Naive thymus-derived CD4-positive, alpha-beta T cell (primary cell): Measurements from ENCODE around the gene OPN4. TPM values are rescaled to one million over a fixed set of nuclear protein-coding genes. Genes with fewer than 3 reads are reported as not detected.

Source experiments
- ATAC-seq: fragments of 150-1000 bp; cut with Tn5 transposase; 2 replicates; pipeline ENCODE4 v1.10.0; 2021; ENCODE audit warnings: mild to moderate bottlenecking, moderate library complexity
- CTCF ChIA-PET: fragments of 350-600 bp; sonication (Branson Sonifier 250); formaldehyde crosslinking; loops from one replicate; lab custom pipeline; 2021; ENCODE audit warnings: antibody characterized with exemption; lab: Charles Lee
- POLR2A ChIA-PET: fragments of 350-600 bp; sonication (Branson Sonifier 250); formaldehyde crosslinking; loops from one replicate; lab custom pipeline; 2021; ENCODE audit warnings: antibody characterized with exemption, inconsistent platforms; lab: Charles Lee
- DNase-seq, 9 donors: peaks; one replicate each; pipeline versions ENCODE4 v3.0.0 to v3.0.0-alpha.2; 2020 to 2022; ENCODE audit warnings: mixed read lengths in 1 of 9
- H3K27ac ChIP-seq: one replicate; pipeline ENCODE4 v1.7.0; 2013; ENCODE audit warnings: mild to moderate bottlenecking, low read depth, low read length, moderate library complexity
- H3K27me3 ChIP-seq, 2 donors: one replicate each; pipeline ENCODE4 v1.7.0; 2013; ENCODE audit warnings: low read length in 2 of 2, mild to moderate bottlenecking in 2 of 2, moderate library complexity in 2 of 2; ENCODE audit not compliant: control insufficient read depth in 2 of 2, insufficient read depth in 2 of 2
- H3K36me3 ChIP-seq, 3 experiments: 1 replicate in 2 of 3; 2 replicates in 1 of 3; pipeline ENCODE4 v1.7.0; 2013; ENCODE audit warnings: low read length in 3 of 3, mild to moderate bottlenecking in 3 of 3, moderate library complexity in 1 of 3; ENCODE audit not compliant: insufficient read depth in 3 of 3, control insufficient read depth in 2 of 3
- H3K4me1 ChIP-seq, 2 donors: one replicate each; pipeline ENCODE4 v1.7.0; 2013; ENCODE audit warnings: low read length in 2 of 2, mild to moderate bottlenecking in 2 of 2, moderate library complexity in 1 of 2; ENCODE audit not compliant: control insufficient read depth in 2 of 2, insufficient read depth in 2 of 2
- H3K4me3 ChIP-seq: 2 replicates; pipeline ENCODE4 v1.7.0; 2013; ENCODE audit warnings: mild to moderate bottlenecking, low read length
- H3K9me3 ChIP-seq, 3 experiments: 1 replicate in 2 of 3; 2 replicates in 1 of 3; pipeline ENCODE4 v1.7.0; 2013; ENCODE audit warnings: low read length in 3 of 3; ENCODE audit not compliant: control insufficient read depth in 2 of 3
- H3K27ac Mint-ChIP-seq, 9 donors: one replicate each; pipeline ENCODE4 v1.8.0; 2020 to 2022; ENCODE audit warnings: mixed read lengths in 9 of 9, mild to moderate bottlenecking in 8 of 9, moderate library complexity in 5 of 9, inconsistent platforms in 2 of 9
- H3K27me3 Mint-ChIP-seq, 5 donors: one replicate each; pipeline ENCODE4 v1.8.0; 2021 to 2022; ENCODE audit warnings: mixed read lengths in 5 of 5, mild to moderate bottlenecking in 1 of 5
- H3K36me3 Mint-ChIP-seq, 5 donors: one replicate each; pipeline ENCODE4 v1.8.0; 2020 to 2022; ENCODE audit warnings: mixed read lengths in 5 of 5, mild to moderate bottlenecking in 3 of 5, inconsistent platforms in 1 of 5
- H3K4me1 Mint-ChIP-seq, 7 donors: one replicate each; pipeline ENCODE4 v1.8.0; 2020 to 2022; ENCODE audit warnings: mixed read lengths in 7 of 7, mild to moderate bottlenecking in 3 of 7, inconsistent platforms in 1 of 7
- H3K4me3 Mint-ChIP-seq, 10 donors: one replicate each; pipeline ENCODE4 v1.8.0; 2020 to 2022; ENCODE audit warnings: mild to moderate bottlenecking in 10 of 10, mixed read lengths in 10 of 10, moderate library complexity in 6 of 10, inconsistent platforms in 2 of 10
- H3K9me3 Mint-ChIP-seq, 11 donors: one replicate each; pipeline ENCODE4 v1.8.0; 2020 to 2022; ENCODE audit warnings: mixed read lengths in 11 of 11, mild to moderate bottlenecking in 4 of 11, inconsistent platforms in 1 of 11, moderate library complexity in 1 of 11
- intact Hi-C, 2 donors: fragments of 100-400 bp; cut with micrococcal nuclease; formaldehyde crosslinking; loops; one replicate each; pipeline ENCODE4 v1.15.1; 2023
- polyA plus RNA-seq, 2 donors: library from polyadenylated mRNA; unstranded; fragments of 300-500 nt; fragmentation: Illumina TruSeq; gene quantifications; one replicate each; pipeline ENCODE4 v1.2.3, GENCODE V29; 2021
- total RNA-seq, 6 experiments: library from RNA in 5 of 6; stranded (reverse) in 5 of 6; gene quantifications; 1 replicate in 5 of 6; 2 replicates in 1 of 6; pipeline ENCODE4 v1.2.3 and lab custom pipeline; 2021 to 2026

Gene OPN4
- total RNA-seq (not detected), polyA plus RNA-seq (not detected), total RNA-seq (lab: John Stamatoyannopoulos, UW) (not detected)

DNA sequence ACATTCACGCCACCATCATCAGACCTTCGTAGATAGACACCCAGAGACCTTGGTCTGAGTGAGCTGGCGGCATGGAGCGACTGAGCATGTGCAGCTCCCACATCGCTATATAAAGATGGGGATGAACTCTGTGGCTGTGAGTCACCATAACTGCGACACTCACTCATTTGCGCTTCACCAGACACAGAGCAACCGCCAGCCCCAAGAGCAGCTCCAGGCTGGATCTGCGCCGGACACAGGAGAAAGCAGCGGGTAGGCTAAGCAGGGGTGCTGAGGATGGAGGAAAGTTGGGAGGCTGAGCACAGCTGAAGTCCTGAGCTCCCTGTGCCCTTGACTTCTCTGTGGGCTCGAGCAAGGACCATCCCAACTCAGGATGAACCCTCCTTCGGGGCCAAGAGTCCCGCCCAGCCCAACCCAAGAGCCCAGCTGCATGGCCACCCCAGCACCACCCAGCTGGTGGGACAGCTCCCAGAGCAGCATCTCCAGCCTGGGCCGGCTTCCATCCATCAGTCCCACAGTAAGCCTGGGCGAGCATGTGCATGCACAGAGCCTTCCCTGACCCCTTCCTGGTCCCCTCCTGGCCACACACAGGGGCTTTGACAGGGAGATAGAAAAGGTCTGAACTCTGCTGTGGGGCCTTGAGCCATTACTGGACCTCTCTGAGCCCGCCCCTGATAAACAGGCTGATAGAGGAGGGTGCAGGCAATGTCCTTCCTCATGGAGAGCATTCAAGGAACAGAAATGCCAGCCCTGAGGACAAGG, at the start of gene OPN4:
Gene OPN4, plus strand, starts transcription at position 137 of the 762 bp plus-strand sequence. Its CDS starts 237 bp downstream, at position 374.
- H3K4me3 ChIP-seq, result no peak within 1 kb of the TSS
- CTCF ChIA-PET, result no interaction called here
- no peaks in the 10 kb centered on the region for H3K9me3 ChIP-seq
- H3K4me1 Mint-ChIP-seq, result peaks cover 0 to 5% (median 0%) of the 10 kb centered on the region in 7 donors
- H3K27ac ChIP-seq, result no peak within 1 kb of the TSS
- no peaks in the 10 kb centered on the region for H3K9me3 Mint-ChIP-seq
- H3K27me3 Mint-ChIP-seq, result peaks cover 0 to 6% (median 0%) of the 10 kb centered on the region in 5 donors
- intact Hi-C loops, result no loop called here
- no peak for ATAC-seq
- POLR2A ChIA-PET, result no interaction called here
- H3K27me3 ChIP-seq, result no peaks in the 10 kb centered on the region
- H3K36me3 Mint-ChIP-seq, result no peaks in the 10 kb centered on the region
- no peak within 1 kb of the TSS for H3K27ac Mint-ChIP-seq
- no peak within 1 kb of the TSS for H3K4me3 Mint-ChIP-seq
- H3K36me3 ChIP-seq, result no peaks in the 10 kb centered on the region
- no peak for DNase-seq
- no peaks in the 10 kb centered on the region for H3K4me1 ChIP-seq

DNA sequence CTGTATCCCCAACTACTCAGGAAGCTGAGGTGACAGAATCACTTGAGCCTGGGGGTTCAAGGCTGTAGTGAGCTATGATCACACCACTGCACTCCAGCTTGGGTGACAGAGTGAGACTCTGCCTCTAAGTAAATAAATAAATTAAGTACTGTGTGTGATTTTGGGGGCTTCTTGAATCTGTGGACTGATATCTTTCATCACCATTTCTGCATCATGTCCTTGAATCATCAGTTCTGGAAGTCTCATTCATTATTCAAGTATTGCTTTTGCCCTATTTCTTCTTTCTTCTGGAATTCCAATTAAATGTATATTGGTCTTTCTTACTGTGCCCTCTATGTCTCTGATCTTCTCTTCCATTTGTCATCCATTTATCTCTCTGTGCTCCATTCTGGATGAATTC, 46.7 kb upstream of the OPN4 start:
- no peak overlapping the region for H3K4me3 ChIP-seq
- no peaks in the 10 kb centered on the region for H3K27me3 ChIP-seq
- no peak for ATAC-seq
- H3K4me1 ChIP-seq, result no peaks in the 10 kb centered on the region
- H3K36me3 Mint-ChIP-seq, result peaks cover 0 to 7% (median 4%) of the 10 kb centered on the region in 5 donors
- no peak overlapping the region for H3K4me3 Mint-ChIP-seq
- ChIA-PET CTCF (no interaction called here), POLR2A (no interaction called here)
- no peaks in the 10 kb centered on the region for H3K9me3 ChIP-seq
- DNase-seq, result no peak
- no peak overlapping the region for H3K27ac ChIP-seq
- peaks cover 0 to 17% (median 9%) of the 10 kb centered on the region in 11 donors for H3K9me3 Mint-ChIP-seq
- peaks cover 0 to 2% (median 0%) of the 10 kb centered on the region in 7 donors for H3K4me1 Mint-ChIP-seq
- H3K27ac Mint-ChIP-seq, result no peak overlapping the region
- H3K27me3 Mint-ChIP-seq, result peaks cover 4 to 30% (median 23%) of the 10 kb centered on the region in 5 donors
- intact Hi-C loops, result no loop called here
- H3K36me3 ChIP-seq, result no peaks in the 10 kb centered on the region

DNA sequence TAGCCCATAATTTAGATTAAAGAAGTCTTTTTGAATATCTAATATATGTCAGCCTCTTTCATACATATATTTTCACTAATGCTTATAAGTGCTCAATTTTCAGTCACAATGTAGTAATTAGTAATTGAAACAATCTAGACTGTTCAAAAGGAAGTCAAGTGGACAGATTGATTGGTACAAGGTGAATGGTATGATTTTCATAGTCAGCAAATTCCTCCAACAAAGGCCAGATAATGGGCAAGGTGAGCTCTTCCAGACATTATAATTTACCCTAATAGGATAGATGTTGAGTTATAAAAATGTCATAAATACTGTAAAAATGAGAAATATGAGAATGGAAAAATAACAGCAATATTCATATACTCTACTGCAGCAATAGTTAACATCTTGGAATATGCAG, 44.4 kb upstream of the OPN4 start:
- Histone ChIP-seq H3K36me3 (no peaks in the 10 kb centered on the region), H3K4me1 (no peaks in the 10 kb centered on the region), H3K27ac (no peak overlapping the region), H3K9me3 (no peaks in the 10 kb centered on the region), H3K27me3 (no peaks in the 10 kb centered on the region), H3K4me3 (no peak overlapping the region)
- no peak overlapping the region for H3K4me3 Mint-ChIP-seq
- peaks cover 0 to 4% (median 0%) of the 10 kb centered on the region in 7 donors for H3K4me1 Mint-ChIP-seq
- H3K27me3 Mint-ChIP-seq, result peaks cover 4 to 39% (median 27%) of the 10 kb centered on the region in 5 donors
- H3K36me3 Mint-ChIP-seq, result peaks cover 0 to 7% (median 4%) of the 10 kb centered on the region in 5 donors
- peaks cover 1 to 17% (median 9%) of the 10 kb centered on the region in 11 donors for H3K9me3 Mint-ChIP-seq
- no peak for ATAC-seq
- intact Hi-C loops, result no loop called here
- no peak overlapping the region for H3K27ac Mint-ChIP-seq
- ChIA-PET POLR2A (no interaction called here), CTCF (no interaction called here)
- no peak for DNase-seq

DNA sequence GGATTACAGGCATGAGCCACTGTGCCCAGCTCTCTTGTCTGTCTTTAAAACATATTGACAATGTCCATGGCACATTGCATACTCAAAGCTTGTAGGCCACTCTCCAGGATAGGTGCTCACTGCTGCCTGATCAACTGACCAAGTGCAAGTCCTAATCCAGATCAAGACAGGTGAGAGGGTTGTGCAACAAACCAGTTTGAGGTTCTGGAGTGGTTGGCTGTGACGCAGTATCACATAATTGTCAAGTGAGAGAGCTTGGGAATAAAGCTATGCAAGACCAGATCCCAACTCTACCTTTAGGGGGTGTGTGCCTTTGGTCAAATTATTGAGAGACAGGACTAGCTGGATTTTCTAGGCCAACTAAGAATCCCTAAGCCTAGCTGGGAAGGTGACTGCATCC, 43.0 kb upstream of the OPN4 start:
- ChIA-PET CTCF (interaction anchor here (0.8 kb wide), 1 partner anchor 211 kb away, joined by 3 read pairs; no protein-coding TSS in a partner anchor), POLR2A (no interaction called here)
- Histone ChIP-seq H3K27me3 (no peaks in the 10 kb centered on the region), H3K9me3 (no peaks in the 10 kb centered on the region), H3K36me3 (no peaks in the 10 kb centered on the region), H3K4me1 (no peaks in the 10 kb centered on the region), H3K4me3 (no peak overlapping the region), H3K27ac (no peak overlapping the region)
- H3K27ac Mint-ChIP-seq, result no peak overlapping the region
- peaks cover 4 to 34% (median 28%) of the 10 kb centered on the region in 5 donors for H3K27me3 Mint-ChIP-seq
- no peak for ATAC-seq
- H3K36me3 Mint-ChIP-seq, result peaks cover 0 to 12% (median 4%) of the 10 kb centered on the region in 5 donors
- H3K9me3 Mint-ChIP-seq, result peaks cover 2 to 18% (median 9%) of the 10 kb centered on the region in 11 donors
- peaks cover 0 to 4% (median 0%) of the 10 kb centered on the region in 7 donors for H3K4me1 Mint-ChIP-seq
- H3K4me3 Mint-ChIP-seq, result no peak overlapping the region
- intact Hi-C loops, result no loop called here
- DNase-seq, result no peak

DNA sequence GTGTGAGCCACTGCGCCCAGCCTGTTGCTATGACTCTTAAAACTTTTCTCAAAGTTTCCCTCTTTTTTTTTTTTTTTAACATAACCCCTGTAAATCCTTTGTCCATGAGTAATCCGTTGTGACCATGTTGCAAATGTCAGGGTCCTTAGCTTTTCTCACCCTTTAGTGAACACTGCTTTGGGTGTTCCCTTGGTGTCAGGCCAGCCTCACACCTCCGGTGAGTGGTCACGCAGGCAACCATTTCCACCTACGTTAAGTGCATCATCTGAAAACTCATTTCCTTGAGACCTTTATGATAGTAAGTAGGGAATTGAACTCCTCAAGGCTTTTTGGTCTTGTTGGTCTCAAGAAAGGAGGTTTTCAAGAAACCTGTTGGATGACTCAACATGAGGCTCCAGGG, 41.3 kb upstream of the OPN4 start:
- H3K4me3 Mint-ChIP-seq, result no peak overlapping the region
- H3K27ac Mint-ChIP-seq, result no peak overlapping the region
- H3K36me3 Mint-ChIP-seq, result peaks cover 0 to 8% (median 1%) of the 10 kb centered on the region in 5 donors
- intact Hi-C loops, result no loop called here
- H3K36me3 ChIP-seq, result no peaks in the 10 kb centered on the region
- ChIA-PET POLR2A (no interaction called here), CTCF (no interaction called here)
- no peaks in the 10 kb centered on the region for H3K9me3 ChIP-seq
- ATAC-seq (no peak), DNase-seq (no peak)
- no peak overlapping the region for H3K27ac ChIP-seq
- H3K4me3 ChIP-seq, result no peak overlapping the region
- H3K4me1 Mint-ChIP-seq, result peaks cover 0 to 4% (median 0%) of the 10 kb centered on the region in 7 donors
- no peaks in the 10 kb centered on the region for H3K27me3 ChIP-seq
- no peaks in the 10 kb centered on the region for H3K4me1 ChIP-seq
- H3K27me3 Mint-ChIP-seq, result peaks cover under 1 to 28% (median 24%) of the 10 kb centered on the region in 5 donors
- H3K9me3 Mint-ChIP-seq, result peaks cover under 1 to 18% (median 4%) of the 10 kb centered on the region in 11 donors

GRCh38 chr10:86613905-86614304, 40.4 kb upstream of the OPN4 start:
- ChIA-PET POLR2A (no interaction called here), CTCF (no interaction called here)
- H3K36me3 Mint-ChIP-seq, result peaks cover 0 to 5% (median 0%) of the 10 kb centered on the region in 5 donors
- H3K27ac Mint-ChIP-seq, result no peak overlapping the region
- peaks cover 0 to 4% (median 0%) of the 10 kb centered on the region in 7 donors for H3K4me1 Mint-ChIP-seq
- intact Hi-C loops, result no loop called here
- H3K4me3 ChIP-seq, result no peak overlapping the region
- H3K9me3 Mint-ChIP-seq, result peaks cover 0 to 10% (median 0%) of the 10 kb centered on the region in 11 donors
- H3K9me3 ChIP-seq, result no peaks in the 10 kb centered on the region
- peaks cover 0 to 26% (median 18%) of the 10 kb centered on the region in 5 donors for H3K27me3 Mint-ChIP-seq
- H3K27ac ChIP-seq, result no peak overlapping the region
- no peaks in the 10 kb centered on the region for H3K4me1 ChIP-seq
- no peaks in the 10 kb centered on the region for H3K36me3 ChIP-seq
- DNase-seq (no peak), ATAC-seq (no peak)
- no peaks in the 10 kb centered on the region for H3K27me3 ChIP-seq
- no peak overlapping the region for H3K4me3 Mint-ChIP-seq
